WTC11 (cell line): ENCODE results near the gene FYN. TPM values are rescaled to one million over a fixed set of nuclear protein-coding genes. Genes with fewer than 3 reads are reported as not detected.

ENCODE experiments used
- ATAC-seq: fragments of 200-7000 bp; cut with Tn5 transposase; 2 replicates; pipeline ENCODE4 v1.10.0; 2021; ENCODE audit warnings: mild to moderate bottlenecking, moderate library complexity
- CTCF ChIA-PET: fragments of 300-600 bp; sonication (Branson Sonifier 250); formaldehyde crosslinking; loops from one replicate; lab custom pipeline; 2021; ENCODE audit warnings: antibody characterized with exemption; lab: Charles Lee
- POLR2A ChIA-PET: fragments of 350-600 bp; sonication (Branson Sonifier 250); formaldehyde crosslinking; loops from one replicate; lab custom pipeline; 2021; ENCODE audit warnings: antibody characterized with exemption; lab: Charles Lee
- DNase-seq: peaks from one replicate; pipeline ENCODE4 v3.0.0; 2021; ENCODE audit warnings: low spot score
- H3K27ac Mint-ChIP-seq: 2 replicates; pipeline ENCODE4 v1.8.0; 2021; ENCODE audit warnings: mixed read lengths
- H3K27me3 Mint-ChIP-seq: 2 replicates; pipeline ENCODE4 v1.8.0; 2021; ENCODE audit warnings: low read depth, mild to moderate bottlenecking, moderate library complexity, mixed read lengths
- H3K36me3 Mint-ChIP-seq: 2 replicates; pipeline ENCODE4 v1.8.0; 2021; ENCODE audit warnings: mixed read lengths
- H3K4me1 Mint-ChIP-seq: 2 replicates; pipeline ENCODE4 v1.8.0; 2022; ENCODE audit warnings: mixed read lengths
- H3K4me3 Mint-ChIP-seq: 2 replicates; pipeline ENCODE4 v1.8.0; 2021; ENCODE audit warnings: mild to moderate bottlenecking, moderate library complexity, mixed read lengths
- H3K9me3 Mint-ChIP-seq: 2 replicates; pipeline ENCODE4 v1.8.0; 2021; ENCODE audit warnings: mixed read lengths
- AFF4 ChIP-seq: sonication (generic); formaldehyde crosslinking; IDR thresholded peaks from 2 replicates; pipeline ENCODE4 v1.8.1; 2023; ENCODE audit warnings: mild to moderate bottlenecking, missing genetic modification reagents, borderline replicate concordance
- ATF6 ChIP-seq: sonication (generic); formaldehyde crosslinking; IDR thresholded peaks from 2 replicates; pipeline ENCODE4 v1.8.1; 2023; ENCODE audit warnings: mild to moderate bottlenecking, missing genetic modification reagents
- CTCF ChIP-seq: fragments of 200-600 bp; IDR thresholded peaks from 2 replicates; pipeline ENCODE4 v1.8.0; 2022; ENCODE audit warnings: antibody characterized with exemption
- ERG ChIP-seq: fragments of 250-450 bp; sonication (Bioruptor Pico); IDR thresholded peaks from 2 replicates; pipeline ENCODE4 v1.8.0; 2021; ENCODE audit warnings: mild to moderate bottlenecking
- FOXJ3 ChIP-seq: sonication (generic); formaldehyde crosslinking; IDR thresholded peaks from 2 replicates; pipeline ENCODE4 v1.9.0; 2021; ENCODE audit warnings: missing genetic modification reagents, mild to moderate bottlenecking, borderline replicate concordance
- GABPB1 ChIP-seq: sonication (generic); formaldehyde crosslinking; IDR thresholded peaks from 2 replicates; pipeline ENCODE4 v1.8.1; 2023; ENCODE audit warnings: mild to moderate bottlenecking, missing genetic modification reagents
- HMGXB4 ChIP-seq: sonication (generic); formaldehyde crosslinking; IDR thresholded peaks from 2 replicates; pipeline ENCODE4 v1.8.1; 2023; ENCODE audit warnings: mild to moderate bottlenecking, moderate library complexity, missing genetic modification reagents
- IRF1 ChIP-seq: sonication (generic); formaldehyde crosslinking; IDR thresholded peaks from 2 replicates; pipeline ENCODE4 v1.8.0; 2023; ENCODE audit warnings: missing genetic modification reagents
- JAZF1 ChIP-seq: fragments of 250-450 bp; sonication (Bioruptor Pico); IDR thresholded peaks from 2 replicates; pipeline ENCODE4 v1.9.0; 2021; ENCODE audit warnings: moderate library complexity, mild to moderate bottlenecking, inconsistent platforms
- JUN ChIP-seq: sonication (generic); formaldehyde crosslinking; IDR thresholded peaks from 2 replicates; pipeline ENCODE4 v1.8.0; 2023; ENCODE audit warnings: mild to moderate bottlenecking, missing genetic modification reagents
- MLX ChIP-seq: sonication (generic); formaldehyde crosslinking; IDR thresholded peaks from 2 replicates; pipeline ENCODE4 v1.8.1; 2023; ENCODE audit warnings: mild to moderate bottlenecking, missing genetic modification reagents, moderate library complexity
- MXD4 ChIP-seq: fragments of 250-450 bp; sonication (Bioruptor Pico); IDR thresholded peaks from 2 replicates; pipeline ENCODE4 v1.8.0; 2021; ENCODE audit warnings: mild to moderate bottlenecking, moderate library complexity, borderline replicate concordance
- NR1H2 ChIP-seq: sonication (generic); formaldehyde crosslinking; IDR thresholded peaks from 2 replicates; pipeline ENCODE4 v1.9.0; 2021; ENCODE audit warnings: mild to moderate bottlenecking, moderate library complexity, missing genetic modification reagents
- STAT6 ChIP-seq: sonication (generic); formaldehyde crosslinking; conservative IDR thresholded peaks from 2 replicates; pipeline ENCODE4 v1.8.1; 2023; ENCODE audit warnings: mild to moderate bottlenecking, low read depth, missing genetic modification reagents, moderate library complexity
- TEAD4 ChIP-seq: sonication (generic); formaldehyde crosslinking; IDR thresholded peaks from 2 replicates; pipeline ENCODE4 v1.8.0; 2022; ENCODE audit warnings: mild to moderate bottlenecking, missing genetic modification reagents
- ZMAT4 ChIP-seq: fragments of 250-450 bp; sonication (Bioruptor Pico); IDR thresholded peaks from 2 replicates; pipeline ENCODE4 v1.9.0; 2021; ENCODE audit warnings: mild to moderate bottlenecking
- ZNF232 ChIP-seq: sonication (generic); formaldehyde crosslinking; IDR thresholded peaks from 2 replicates; pipeline ENCODE4 v1.8.0; 2022; ENCODE audit warnings: mild to moderate bottlenecking, missing genetic modification reagents
- ZNF671 ChIP-seq: fragments of 250-450 bp; sonication (Bioruptor Pico); IDR thresholded peaks from 2 replicates; pipeline ENCODE4 v1.8.0; 2021; ENCODE audit warnings: mild to moderate bottlenecking
- total RNA-seq: library from RNA; stranded (reverse); gene quantifications from 3 replicates; pipeline ENCODE4 v1.2.3, GENCODE V29; 2021

FYN gene
- total RNA-seq, 1 experiment from 2014 or later: 63.9 TPM

- Mint-ChIP-seq H3K27ac (peak overlapping the region; percentile 41; the same call in 1 of the 2 replicates), H3K36me3 (no peaks in the 10 kb centered on the region), H3K4me3 (no peak overlapping the region), H3K9me3 (no peaks in the 10 kb centered on the region), H3K27me3 (no peaks in the 10 kb centered on the region), H3K4me1 (peaks cover 67% of the 10 kb centered on the region)
- POLR2A ChIA-PET: no interaction called here
- CTCF ChIA-PET: interaction anchor here (1.5 kb wide), 1 partner anchor 12 kb away, joined by 3 read pairs; no protein-coding TSS in a partner anchor
- ATAC-seq (no peak), DNase-seq (no peak)
- TF ChIP-seq GABPB1 (CRISPR knock-in tag) (no peak), JUN (CRISPR knock-in tag) (no peak), NR1H2 (CRISPR knock-in tag) (no peak), FOXJ3 (CRISPR knock-in tag) (no peak), JAZF1 (CRISPR knock-in tag) (no peak), ZNF671 (CRISPR knock-in tag) (no peak), CTCF (no peak), ERG (no peak), HMGXB4 (CRISPR knock-in tag) (no peak)
These were observed 114.5 kb downstream of the FYN start for GRCh38 chr6:111758608-111759329.

GRCh38 chr6:111757342-111757741 lies 115.9 kb downstream of the FYN start:
- no peak for DNase-seq
- Mint-ChIP-seq H3K4me3 (no peak overlapping the region), H3K36me3 (no peaks in the 10 kb centered on the region), H3K4me1 (peaks cover 62% of the 10 kb centered on the region), H3K27me3 (no peaks in the 10 kb centered on the region), H3K27ac (no peak overlapping the region; the same call in 1 of the 2 replicates), H3K9me3 (no peaks in the 10 kb centered on the region)
- CTCF ChIA-PET: interaction anchor here (0.6 kb wide), 1 partner anchor 200 kb away, joined by 3 read pairs; no protein-coding TSS in a partner anchor
- ATAC-seq: 0 out of 2 replicates have a peak, but pooled peaks have one; percentile 25
- POLR2A ChIA-PET: no interaction called here
- no peak for TF ChIP-seq ZNF232 (CRISPR knock-in tag)
- no peak for TF ChIP-seq MXD4 (CRISPR knock-in tag)
- no peak for TF ChIP-seq STAT6 (CRISPR knock-in tag)
- TF ChIP-seq ATF6 (CRISPR knock-in tag): no peak
- no peak for TF ChIP-seq AFF4 (CRISPR knock-in tag)
- TF ChIP-seq TEAD4 (CRISPR knock-in tag): no peak
- TF ChIP-seq MLX: no peak
- TF ChIP-seq ZMAT4: no peak
- no peak for TF ChIP-seq IRF1 (CRISPR knock-in tag)
